NCI-H128 (cell line): ENCODE data around the gene ITGBL1.

ENCODE experiments used
- DNase-seq: peaks from one replicate; lab custom pipeline; 2025; ENCODE audit not compliant: unreplicated experiment; lab: John Stamatoyannopoulos, UW

Gene ITGBL1

DNA sequence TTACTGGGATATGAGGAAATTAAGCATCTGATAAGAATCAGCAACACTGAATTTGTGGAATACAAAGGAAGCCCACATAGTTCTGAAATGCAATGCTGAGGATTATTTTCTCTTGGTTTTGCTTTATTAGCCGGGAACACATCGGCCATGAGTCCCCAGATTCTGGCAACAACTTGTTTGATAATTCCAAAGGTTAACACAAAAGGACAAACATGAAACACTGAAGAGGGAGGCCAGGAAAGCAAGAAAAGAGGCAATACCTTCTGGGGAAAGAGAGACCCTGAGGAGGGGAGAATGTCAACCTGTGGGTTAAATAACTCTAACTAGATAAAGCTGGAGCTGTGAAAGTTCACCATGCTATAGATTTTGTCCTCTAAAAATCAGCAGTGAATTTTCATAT lies 285.9 kb downstream of the ITGBL1 start:
- DNase-seq = no peak

DNA sequence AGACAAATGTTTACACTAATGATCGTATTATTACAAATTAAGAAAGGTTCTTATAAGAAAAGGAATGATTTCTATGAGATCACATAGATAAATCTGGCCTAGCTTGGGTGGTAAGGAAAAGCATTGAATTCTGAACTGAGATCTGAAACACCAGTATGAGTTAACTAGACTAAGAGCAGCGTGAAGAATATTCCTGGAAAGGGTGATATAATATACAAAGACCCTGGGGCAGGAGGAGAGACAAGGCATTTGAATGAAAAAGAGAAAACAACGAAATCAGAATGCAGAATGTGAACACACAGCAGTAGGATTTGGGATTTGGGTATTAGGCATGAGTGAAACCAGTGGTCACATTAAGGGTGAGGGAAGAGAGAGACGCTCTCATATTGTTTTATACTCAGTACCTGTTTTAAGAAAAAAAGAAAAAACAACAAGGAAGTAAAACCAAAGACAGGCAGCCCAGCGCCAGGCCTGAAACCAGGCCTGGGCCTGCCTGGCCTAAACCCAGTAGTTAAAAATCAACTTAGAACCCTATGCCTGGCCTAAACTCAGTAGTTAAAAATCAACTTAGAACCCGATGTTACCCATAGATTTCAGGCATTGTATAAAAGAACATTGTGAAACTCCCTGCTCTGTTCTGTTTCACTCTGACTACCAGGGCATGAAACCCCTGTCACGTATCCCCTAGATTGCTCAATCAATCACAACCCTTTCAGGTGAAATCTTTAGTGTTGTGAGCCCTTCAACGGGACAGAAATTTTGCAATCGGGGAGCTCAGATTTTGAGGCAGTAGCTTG lies 287.1 kb downstream of the ITGBL1 start:
- DNase-seq = no peak

DNA sequence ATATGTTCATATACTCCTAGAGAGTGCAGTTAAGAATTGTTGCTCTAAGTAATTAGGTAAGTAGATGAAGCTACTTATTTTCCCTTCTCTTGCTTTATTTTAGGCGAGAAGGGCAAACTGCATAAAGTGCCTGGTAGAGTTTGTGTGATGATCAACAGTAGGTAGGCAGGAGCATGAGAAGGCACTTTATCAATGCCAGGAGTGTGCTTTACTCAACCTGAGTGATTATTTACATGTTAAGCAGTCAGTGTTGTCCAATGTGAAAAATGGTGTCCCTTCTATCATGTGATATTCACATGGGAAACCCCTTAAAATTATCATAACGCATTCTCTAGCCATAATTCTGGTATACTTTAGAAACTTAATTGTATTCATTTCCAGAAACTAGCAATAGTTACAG lies 294.0 kb downstream of the ITGBL1 start:
- DNase-seq = no peak

DNA sequence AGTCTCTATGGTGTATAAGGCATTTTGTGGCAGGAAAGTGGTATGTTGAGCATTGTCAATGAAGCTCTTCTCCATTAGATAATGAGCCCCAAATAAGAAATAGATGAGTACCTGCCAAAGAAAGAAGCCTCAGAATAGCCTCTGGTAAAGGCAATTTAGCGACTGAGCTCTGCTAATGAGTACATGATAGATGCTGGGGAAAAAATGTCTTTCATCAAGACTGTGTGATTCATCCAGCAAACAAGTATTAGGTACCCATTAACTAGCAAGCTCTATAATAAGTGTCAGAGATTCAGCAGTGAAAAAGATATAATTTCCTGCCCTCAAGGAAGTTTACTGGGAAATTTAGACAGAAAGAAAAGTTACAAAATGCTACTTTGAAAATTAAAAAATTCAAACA lies 294.6 kb downstream of the ITGBL1 start:
- no peak for DNase-seq

DNA sequence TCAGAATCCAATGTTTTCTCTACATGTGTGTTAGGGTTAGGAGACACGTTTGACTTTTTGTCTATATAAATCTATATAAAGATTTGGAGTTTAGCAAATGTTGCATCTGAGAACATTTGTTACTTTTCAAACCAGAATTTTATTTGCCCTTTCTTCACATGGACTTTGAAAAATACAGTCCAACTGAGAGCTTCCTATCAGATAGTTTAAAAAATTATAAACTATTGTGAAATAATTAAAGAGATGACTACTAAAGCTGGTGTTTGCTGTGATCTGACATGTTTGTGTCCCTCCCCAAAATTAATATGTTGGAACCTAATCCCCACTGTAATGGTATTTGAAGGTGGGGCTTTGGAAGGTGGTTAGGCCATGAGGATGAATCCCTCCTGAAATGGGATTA lies 297.1 kb downstream of the ITGBL1 start:
- DNase-seq = no peak

DNA sequence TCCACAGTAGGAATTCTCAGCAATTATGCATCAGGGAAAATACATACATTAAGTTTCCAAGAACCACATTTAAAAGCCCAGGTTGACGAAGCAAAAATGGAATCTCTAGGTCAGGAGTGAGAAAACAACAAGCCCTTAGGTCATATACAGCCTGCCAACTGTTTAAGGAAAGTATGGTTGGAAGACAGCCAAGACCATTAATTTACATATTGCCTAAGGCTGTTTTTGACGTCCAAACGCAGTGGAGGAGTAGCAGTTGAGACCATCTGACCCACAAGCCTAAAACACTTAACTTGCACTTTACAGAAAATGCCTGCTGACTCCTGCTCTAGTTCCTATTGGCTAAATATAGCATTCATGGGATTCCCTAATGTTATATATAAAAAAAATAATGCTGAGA lies 299.0 kb downstream of the ITGBL1 start:
- DNase-seq = peak; percentile 66

DNA sequence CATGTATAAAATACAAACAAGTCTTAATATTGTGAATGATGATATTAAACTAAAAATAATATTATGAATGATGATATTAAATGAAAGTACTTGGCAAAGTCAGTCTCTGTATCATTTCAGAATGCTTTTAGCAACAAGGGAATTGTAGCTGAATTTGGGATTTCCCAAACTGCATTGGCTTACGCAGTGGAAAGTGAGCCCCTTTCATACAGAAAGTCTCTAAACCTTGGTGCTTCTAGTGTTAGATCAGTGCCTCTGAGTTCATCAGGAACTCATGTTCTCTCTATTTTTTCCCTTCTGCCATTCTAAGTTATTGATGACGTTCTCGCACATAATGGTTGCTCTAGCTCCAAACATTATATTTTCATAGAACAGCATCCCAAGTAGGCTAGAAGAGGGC lies 300.0 kb downstream of the ITGBL1 start:
- DNase-seq = no peak

DNA sequence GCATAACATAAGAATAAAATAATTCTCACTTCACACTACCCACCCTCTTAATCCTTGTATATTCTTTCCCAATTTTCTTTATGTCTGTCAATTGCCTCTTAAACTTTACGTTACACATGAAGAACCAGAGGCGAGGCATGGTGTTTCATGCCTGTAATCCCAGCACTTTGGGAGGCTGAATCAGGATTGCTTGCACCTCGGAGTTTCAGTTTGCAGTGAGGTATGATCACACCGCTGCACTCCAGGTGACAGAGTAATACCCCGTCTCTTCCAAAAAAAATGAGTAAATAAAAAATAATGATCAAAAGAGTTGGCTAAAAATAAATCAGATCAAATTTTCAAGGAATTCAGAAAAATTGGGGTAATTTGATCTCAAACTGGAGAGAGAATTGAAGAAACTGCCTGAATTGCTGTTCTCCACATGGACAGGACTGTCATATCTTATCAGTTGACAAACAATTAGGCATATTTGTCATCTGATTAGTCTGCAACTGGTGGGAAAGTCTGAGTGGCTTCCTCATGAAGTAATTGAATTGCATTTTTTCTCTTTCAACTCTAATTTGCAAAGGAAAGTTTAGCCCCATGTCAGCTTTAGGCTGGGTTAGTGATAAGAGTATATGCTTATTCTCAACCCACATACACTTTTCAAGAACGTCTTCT lies 302.9 kb downstream of the ITGBL1 start:
- DNase-seq = no peak

DNA sequence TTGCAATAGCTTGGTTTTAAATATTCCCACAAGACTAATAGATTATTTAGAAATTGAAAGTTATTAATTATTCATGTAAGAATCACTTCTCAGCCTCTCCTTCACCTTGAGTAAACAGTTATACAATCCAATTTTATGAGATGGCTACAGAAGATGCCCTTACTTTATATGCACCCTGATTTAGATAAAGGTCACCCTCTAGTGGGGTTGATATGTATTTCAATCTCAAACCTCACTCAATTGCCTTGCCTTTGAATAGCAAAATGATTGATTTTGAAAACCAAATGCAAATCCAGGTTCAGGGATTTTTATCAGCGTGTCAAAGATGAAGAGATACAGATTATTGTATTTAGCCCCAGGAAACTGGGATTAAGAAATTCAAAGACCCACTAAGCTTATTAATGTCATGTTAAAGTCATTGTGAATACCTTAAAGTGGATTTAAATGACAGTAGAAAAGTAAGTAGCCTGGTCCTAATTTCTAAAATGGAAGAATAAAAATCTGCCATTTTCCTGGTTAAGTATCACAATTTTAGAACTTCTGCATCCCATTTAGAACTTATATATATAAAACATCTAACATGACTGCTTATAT lies 305.1 kb downstream of the ITGBL1 start:
- no peak for DNase-seq

DNA sequence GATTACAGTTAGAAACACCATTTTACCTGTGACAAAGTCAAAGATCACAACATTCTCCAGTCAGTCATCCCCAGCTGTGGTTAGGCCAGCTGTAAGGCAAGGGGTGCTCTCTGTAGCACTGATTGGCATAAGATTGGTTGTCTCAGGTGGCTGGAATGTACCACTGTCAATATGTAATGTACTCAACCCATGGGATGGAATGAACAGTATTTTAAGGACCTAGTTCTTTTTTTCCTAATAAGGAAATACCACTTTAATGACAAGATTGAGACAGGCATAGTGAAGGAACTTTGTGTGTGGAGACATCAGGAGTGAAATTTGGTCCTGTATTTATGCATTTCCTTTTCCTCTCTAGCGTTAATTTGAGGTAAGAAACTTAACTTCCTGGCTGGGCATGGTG lies 310.7 kb downstream of the ITGBL1 start:
- no peak for DNase-seq
